Suppressor macrophage (primary cell): ENCODE measurements around the gene UBE2J1.
"Not testable (repeated sequence)": the region's sequence is repeated elsewhere in the genome, so short reads cannot be mapped to it uniquely, and the experiment has no call there.

ENCODE experiments used
- DNase-seq, 4 experiments: peaks; one replicate each; pipeline ENCODE4 v3.0.0-alpha.2; 2020 to 2022

Gene UBE2J1

GRCh38 chr6:89317067-89317466 lies 35.5 kb downstream of the UBE2J1 start:
- DNase-seq: no peak

- no peak for DNase-seq
Observed at GRCh38 chr6:89315249-89315885, 37.2 kb downstream of the UBE2J1 start, which contains the start of gene GABRR2. GABRR2 (minus strand) TSS chr6:89315299; CDS start chr6:89315165, 134 bp downstream.

DNA sequence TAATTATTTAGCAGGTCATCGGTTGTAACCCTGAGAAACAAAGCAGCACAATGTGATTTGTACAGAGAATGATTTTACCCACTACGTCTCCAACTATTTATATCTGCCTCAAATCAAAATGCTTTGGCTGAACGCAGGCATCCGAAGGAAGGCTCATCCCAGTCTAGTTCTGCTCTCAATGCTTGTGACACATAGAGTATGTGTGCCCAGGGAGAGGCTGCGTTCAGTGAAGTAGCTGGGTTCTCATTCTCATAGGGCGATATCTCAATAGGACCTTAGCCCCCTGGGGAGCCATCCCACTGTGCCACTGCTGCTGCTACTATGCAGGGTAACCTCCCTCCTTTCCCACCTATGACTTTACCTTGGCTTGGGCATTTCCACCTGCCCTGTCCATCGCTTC lies 37.8 kb downstream of the UBE2J1 start:
- no peak for DNase-seq

- peak; percentile 58 to 81 (median 77) for DNase-seq
Observed at GRCh38 chr6:89313006-89313405, 39.5 kb downstream of the UBE2J1 start.

- DNase-seq: peak; percentile 80 to 94 (median 88)
Observed at GRCh38 chr6:89311853-89312531, 40.5 kb downstream of the UBE2J1 start.

GRCh38 chr6:89311530-89311852 lies 41.0 kb downstream of the UBE2J1 start:
- DNase-seq: peak in 1 of 4 experiments; percentile 13

DNA sequence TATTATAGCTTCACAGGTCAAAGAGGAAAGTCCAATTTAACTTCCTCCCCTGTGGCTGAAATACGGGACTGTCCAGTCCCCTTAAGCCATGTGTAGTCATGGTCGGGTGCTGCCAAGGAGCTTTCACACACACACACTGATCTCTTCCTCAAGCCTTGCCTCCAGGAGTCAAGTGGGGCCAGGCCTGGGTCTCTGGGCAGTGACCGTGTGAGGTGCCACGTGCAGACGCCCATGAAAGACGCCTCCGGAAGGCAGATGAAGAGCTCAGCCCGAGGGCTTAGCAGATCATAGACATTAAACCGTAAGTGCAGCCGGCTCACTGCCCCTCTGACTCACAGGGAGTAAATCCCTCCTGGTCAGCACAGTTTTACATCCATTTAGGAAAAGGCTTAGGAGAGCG lies 41.6 kb downstream of the UBE2J1 start:
- peak; percentile 48 to 69 (median 58) for DNase-seq

DNA sequence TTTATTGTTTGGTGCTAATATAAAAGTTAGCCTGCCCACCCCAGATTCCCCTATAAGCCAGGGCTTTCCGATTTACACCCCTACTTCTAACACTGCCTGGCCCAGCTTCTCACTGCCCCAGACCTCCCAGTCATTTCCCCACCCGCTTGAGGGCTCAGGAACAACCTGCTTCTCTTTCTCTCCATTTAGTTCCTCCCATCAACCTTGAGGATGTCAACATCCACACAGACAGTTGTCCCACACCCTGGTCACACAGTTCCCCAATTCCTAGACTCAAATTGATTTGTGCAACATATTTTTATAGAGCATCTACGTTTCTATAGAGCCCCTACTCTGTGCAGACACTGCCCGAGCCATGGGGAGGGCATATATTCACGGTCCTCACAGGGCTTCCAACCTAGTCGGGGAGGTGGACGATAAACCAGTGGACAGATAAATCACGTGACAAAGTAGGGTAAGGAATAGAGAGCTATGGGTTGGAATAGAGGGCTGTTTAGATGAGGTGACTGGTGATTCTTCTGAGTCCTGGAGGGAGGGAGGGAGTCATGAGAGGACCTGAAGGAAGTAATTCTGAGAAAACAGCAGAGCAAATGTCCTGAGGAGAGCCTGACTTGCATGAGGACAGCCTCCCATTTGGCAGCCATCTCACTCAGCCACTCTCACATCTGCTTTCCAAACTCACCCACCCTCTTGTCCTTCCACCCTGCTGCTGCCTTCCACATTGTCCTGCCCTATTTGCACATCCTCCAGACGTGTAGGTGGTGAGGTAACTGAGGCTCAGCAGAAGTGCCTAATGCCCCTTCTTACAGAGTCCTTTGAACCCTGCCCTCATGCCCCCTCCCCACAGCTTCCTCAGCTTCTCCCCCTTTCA lies 43.8 kb downstream of the UBE2J1 start:
- peak; percentile 23 to 61 (median 57) for DNase-seq

- DNase-seq: not testable (repeated sequence)
Observed at GRCh38 chr6:89304517-89304916, 48.0 kb downstream of the UBE2J1 start.

- DNase-seq: peak in 1 of 4 experiments; percentile 54
Observed at GRCh38 chr6:89302936-89303335, 49.6 kb downstream of the UBE2J1 start.

DNA sequence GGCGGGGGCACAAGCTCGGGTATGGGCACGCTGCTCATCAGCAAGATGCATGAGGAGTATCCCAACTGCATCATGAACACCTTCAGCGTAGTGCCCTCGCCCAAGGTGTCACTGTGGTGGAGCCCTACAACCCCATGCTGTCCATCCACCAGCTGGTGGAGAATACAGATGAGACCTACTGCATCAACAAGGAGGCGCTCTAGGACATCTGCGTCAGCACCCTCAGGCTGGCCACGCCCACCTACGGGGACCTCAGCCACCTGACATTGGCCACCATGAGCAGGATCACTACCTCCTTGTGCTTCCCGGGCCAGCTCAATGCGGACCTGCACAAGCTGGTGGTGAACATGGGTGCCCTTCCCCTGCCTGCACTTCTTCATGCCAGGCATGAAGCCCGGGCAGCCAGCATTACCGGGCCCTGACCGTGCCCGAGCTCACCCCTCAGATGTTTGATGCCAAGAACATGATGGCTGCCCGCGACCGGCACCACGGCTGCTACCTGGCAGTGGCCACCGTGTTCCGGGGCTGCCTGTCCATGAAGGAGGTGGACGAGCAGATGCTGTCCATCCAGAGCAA lies 50.2 kb downstream of the UBE2J1 start:
- DNase-seq: no peak

DNA sequence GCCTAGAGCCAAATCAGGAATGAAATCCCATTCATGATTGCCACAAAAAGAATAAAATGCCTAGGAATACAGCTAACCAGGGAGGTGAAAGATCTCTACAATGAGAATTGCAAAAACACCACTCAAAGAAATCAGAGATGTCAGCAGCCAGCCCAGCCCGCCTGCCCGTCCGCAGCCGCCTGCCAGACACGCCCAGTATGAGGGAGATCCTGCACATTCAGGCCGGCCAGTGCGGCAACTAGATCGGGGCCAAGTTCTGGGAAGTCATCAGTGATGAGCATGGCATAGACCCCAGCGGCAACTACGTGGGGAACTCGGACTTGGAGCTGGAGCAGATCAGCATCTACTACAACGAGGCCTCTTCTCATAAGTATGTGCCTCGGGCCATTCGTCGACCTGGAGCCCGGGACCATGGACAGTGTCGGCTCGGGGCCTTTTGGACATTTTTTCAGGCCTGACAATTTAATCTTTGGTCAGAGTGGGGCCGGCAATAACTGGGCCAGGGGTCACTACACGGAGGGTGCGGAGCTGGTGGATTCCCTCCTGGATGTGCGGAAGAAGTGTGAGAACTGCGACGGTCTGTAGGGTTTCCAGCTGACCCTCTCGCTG lies 50.8 kb downstream of the UBE2J1 start:
- no peak for DNase-seq

DNA sequence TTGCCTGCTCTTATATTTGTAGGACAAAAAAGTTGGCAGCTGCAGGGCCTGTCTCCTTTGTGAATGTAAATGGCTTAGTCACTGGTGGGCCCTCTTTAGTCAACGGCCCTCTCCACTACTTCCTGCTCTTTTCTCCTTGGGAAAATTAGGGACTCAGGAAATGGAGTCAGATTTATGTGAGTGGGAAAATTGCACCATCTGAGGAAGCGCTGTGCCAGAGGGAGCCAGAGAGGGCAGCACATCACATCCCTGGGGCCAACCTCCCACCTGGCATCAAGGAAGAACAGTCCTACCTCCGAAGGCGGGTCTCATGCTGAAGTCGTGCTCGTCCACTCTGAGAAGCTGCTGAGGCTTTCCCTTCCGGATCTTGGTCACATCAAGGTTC lies 53.1 kb downstream of the UBE2J1 start:
- peak in 2 of 4 experiments; percentile 12 to 30 for DNase-seq

DNA sequence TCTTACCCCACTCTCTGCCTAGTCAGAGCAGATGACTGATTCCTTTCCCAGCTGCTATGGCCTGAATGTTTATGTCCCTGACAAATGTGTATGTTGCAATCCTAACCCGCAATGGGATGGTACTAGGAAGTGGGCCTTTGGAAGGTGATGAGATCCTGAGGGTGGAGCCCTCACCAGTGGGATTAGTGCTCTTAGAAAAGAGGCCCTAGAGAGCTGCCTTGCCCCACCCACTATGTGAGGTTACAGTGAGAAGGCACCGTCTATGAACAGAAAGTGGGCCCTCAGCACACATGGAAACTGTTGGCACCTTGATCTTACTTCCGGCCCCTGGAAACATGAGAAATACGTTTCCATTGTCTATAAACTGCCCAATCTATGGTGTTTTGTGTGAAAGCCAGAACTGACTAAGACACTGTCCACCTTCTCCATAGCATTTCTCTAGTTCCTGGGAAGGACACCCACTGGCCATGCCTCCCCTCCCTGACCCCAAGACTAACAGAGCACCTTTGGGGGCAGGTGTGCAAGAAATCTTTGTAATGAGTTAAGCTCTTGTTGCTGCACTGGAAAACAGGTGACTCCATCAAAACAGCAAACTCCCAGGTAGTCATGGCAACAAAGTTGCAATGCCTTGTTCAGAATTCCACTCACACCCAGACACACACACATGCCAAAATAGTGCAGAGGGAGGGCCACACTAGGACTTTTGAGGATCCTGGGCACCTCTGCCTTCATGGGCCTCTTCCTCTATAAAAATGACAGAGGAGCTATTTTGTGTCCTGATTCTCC lies 53.6 kb downstream of the UBE2J1 start:
- DNase-seq: peak; percentile 34 to 70 (median 42)

GRCh38 chr6:89297695-89298351 lies 54.7 kb downstream of the UBE2J1 start:
- DNase-seq: peak; percentile 60 to 86 (median 69)

DNA sequence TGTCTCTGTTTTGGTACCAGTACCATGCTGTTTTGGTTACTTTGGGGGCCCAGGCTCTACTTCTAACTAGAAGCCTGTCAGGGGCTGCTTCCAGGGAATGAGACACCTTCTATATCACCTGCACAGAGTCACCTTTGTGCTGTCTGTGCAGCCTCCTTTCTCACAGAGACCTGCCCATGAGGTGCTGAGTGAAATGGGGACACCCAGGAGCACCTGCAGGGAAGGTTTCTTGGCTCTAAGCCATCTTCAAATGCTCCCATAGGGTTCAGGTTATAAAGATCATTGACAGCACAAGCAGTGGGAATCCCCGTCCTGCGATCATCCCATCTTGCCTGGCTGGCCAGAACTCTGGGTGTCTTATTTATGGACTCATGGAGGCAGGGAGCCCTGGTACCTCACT lies 56.5 kb downstream of the UBE2J1 start:
- DNase-seq: no peak

DNA sequence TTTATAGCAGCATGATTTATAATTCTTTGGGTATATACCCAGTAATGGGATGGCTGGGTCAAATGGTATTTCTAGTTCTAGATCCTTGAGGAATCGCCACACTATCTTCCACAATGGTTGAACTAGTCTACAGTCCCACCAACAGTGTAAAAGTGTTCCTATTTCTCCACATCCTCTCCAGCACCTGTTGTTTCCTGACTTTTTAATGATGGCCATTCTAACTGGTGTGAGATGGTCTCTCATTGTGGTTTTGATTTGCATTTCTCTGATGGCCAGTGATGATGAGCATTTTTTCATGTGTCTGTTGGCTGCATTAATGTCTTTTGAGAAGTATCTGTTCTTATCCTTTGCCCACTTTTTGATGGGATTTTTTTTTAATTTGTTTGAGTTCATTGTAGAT lies 57.4 kb downstream of the UBE2J1 start:
- DNase-seq: not testable (repeated sequence)

GRCh38 chr6:89291256-89291819 lies 61.2 kb downstream of the UBE2J1 start:
- no peak for DNase-seq

- no peak for DNase-seq
Observed at GRCh38 chr6:89290401-89291155, 61.9 kb downstream of the UBE2J1 start.

GRCh38 chr6:89289710-89290109 lies 62.8 kb downstream of the UBE2J1 start:
- peak in 2 of 4 experiments; percentile 21 to 33 for DNase-seq
